Fibroblast of villous mesenchyme (primary cell): ENCODE data around the gene ETV3. TPM values are rescaled to one million over a fixed set of nuclear protein-coding genes. Genes with fewer than 3 reads are reported as not detected.

Experiments
- DNase-seq: peaks from one replicate; pipeline ENCODE4 v3.0.0-alpha.2; 2010; ENCODE audit warnings: low read depth
- H3K4me3 ChIP-seq: 2 replicates; pipeline ENCODE4 v1.5.1; 2011; ENCODE audit warnings: low read depth, mild to moderate bottlenecking, low read length
- CTCF ChIP-seq: IDR thresholded peaks from 2 replicates; pipeline ENCODE4 v1.5.1; 2012; ENCODE audit warnings: low read depth, mild to moderate bottlenecking, low read length; ENCODE audit not compliant: insufficient read depth
- total RNA-seq: library from RNA; depleted of rRNA; stranded (reverse); fragments of >200 nt; gene quantifications from 2 replicates; pipeline ENCODE4 v1.2.3, GENCODE V29; 2012

ETV3 gene
- total RNA-seq, 1 donor = 13.0 TPM

- H3K4me3 ChIP-seq = no peak overlapping the region
- no peak for DNase-seq
- TF ChIP-seq CTCF = no peak
These were observed 18.7 kb downstream of the ETV3 start for GRCh38 chr1:157119448-157119847.

- no peak overlapping the region for H3K4me3 ChIP-seq
- TF ChIP-seq CTCF = no peak
- DNase-seq = no peak
These were observed 19.2 kb downstream of the ETV3 start for GRCh38 chr1:157119008-157119407.

GRCh38 chr1:157117527-157118057 is 20.6 kb downstream of the ETV3 start:
- no peak overlapping the region for H3K4me3 ChIP-seq
- no peak for TF ChIP-seq CTCF
- no peak for DNase-seq

- no peak for TF ChIP-seq CTCF
- no peak overlapping the region for H3K4me3 ChIP-seq
- no peak for DNase-seq
These were observed 21.5 kb downstream of the ETV3 start for GRCh38 chr1:157116737-157117103.

GRCh38 chr1:157115851-157116736 is 22.1 kb downstream of the ETV3 start:
- no peak overlapping the region for H3K4me3 ChIP-seq
- TF ChIP-seq CTCF = no peak
- DNase-seq = no peak

- no peak overlapping the region for H3K4me3 ChIP-seq
- DNase-seq = no peak
- no peak for TF ChIP-seq CTCF
These were observed 22.8 kb downstream of the ETV3 start for GRCh38 chr1:157115429-157115838.
